ENCODE results near the gene VIM.

DNA sequence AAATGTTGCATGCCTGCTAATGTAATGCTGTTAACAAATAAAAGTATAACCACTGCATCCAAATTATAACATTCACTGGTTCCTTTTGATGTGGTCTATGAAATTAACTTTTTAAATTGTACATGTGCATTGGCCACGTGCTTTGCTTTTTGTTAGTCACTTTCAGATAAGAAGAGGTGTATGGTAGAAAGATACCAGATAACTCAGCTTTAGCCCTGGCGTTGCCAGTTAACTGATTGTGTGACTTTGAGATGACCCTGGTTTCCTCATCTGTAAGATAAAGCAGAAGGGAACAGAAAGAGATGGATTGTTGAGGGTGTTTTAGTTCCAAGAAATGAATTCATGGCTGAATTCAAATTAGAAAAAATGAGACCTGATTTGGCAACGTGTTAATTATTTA, 24.6 kb upstream of the VIM start:
- TF ChIP-seq, protein P1, sequence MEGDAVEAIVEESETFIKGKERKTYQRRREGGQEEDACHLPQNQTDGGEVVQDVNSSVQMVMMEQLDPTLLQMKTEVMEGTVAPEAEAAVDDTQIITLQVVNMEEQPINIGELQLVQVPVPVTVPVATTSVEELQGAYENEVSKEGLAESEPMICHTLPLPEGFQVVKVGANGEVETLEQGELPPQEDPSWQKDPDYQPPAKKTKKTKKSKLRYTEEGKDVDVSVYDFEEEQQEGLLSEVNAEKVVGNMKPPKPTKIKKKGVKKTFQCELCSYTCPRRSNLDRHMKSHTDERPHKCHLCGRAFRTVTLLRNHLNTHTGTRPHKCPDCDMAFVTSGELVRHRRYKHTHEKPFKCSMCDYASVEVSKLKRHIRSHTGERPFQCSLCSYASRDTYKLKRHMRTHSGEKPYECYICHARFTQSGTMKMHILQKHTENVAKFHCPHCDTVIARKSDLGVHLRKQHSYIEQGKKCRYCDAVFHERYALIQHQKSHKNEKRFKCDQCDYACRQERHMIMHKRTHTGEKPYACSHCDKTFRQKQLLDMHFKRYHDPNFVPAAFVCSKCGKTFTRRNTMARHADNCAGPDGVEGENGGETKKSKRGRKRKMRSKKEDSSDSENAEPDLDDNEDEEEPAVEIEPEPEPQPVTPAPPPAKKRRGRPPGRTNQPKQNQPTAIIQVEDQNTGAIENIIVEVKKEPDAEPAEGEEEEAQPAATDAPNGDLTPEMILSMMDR (tag by site-specific recombination; IDR thresholded peaks at IDR 0.05): no peak
- no peak for TF ChIP-seq GLIS1 (tag by site-specific recombination; IDR thresholded peaks at IDR 0.05)
- no peak for TF ChIP-seq ZIC2 (tag by site-specific recombination; IDR thresholded peaks at IDR 0.05)
- no peak for TF ChIP-seq GLI4 (tag by site-specific recombination; IDR thresholded peaks at IDR 0.05)
- no peak for TF ChIP-seq ZNF302 (tag by site-specific recombination; IDR thresholded peaks at IDR 0.05; ENCODE audit: low read depth)
- no peak for TF ChIP-seq ZNF184 (tag by site-specific recombination; IDR thresholded peaks at IDR 0.05)
- TF ChIP-seq ZNF549 (tag by site-specific recombination; IDR thresholded peaks at IDR 0.05): no peak
- TF ChIP-seq, protein P2, sequence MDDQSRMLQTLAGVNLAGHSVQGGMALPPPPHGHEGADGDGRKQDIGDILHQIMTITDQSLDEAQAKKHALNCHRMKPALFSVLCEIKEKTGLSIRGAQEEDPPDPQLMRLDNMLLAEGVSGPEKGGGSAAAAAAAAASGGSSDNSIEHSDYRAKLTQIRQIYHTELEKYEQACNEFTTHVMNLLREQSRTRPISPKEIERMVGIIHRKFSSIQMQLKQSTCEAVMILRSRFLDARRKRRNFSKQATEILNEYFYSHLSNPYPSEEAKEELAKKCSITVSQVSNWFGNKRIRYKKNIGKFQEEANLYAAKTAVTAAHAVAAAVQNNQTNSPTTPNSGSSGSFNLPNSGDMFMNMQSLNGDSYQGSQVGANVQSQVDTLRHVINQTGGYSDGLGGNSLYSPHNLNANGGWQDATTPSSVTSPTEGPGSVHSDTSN (CRISPR knock-in tag; IDR thresholded peaks at IDR 0.05): no peak
- no peak for TF ChIP-seq ZBTB1 (tag by site-specific recombination; IDR thresholded peaks at IDR 0.05)
- TF ChIP-seq ZNF571 (tag by site-specific recombination; IDR thresholded peaks at IDR 0.05): no peak
- TF ChIP-seq ZNF274 (IDR thresholded peaks at IDR 0.05; ENCODE audit: low read length): no peak
- TF ChIP-seq ZNF274 (tag by site-specific recombination; IDR thresholded peaks at IDR 0.05; ENCODE audit: borderline replicate concordance): no peak

Data from HEK293 (cell line).